NAMALWA (cell line): Measurements from ENCODE around the gene DHRS1.
"Not testable (repeated sequence)": the region's sequence is repeated elsewhere in the genome, so short reads cannot be mapped to it uniquely, and the experiment has no call there.

Experiments used
- DNase-seq: peaks from one replicate; pipeline ENCODE4 v3.0.0-alpha.2; 2015; ENCODE audit warnings: low spot score

DHRS1 gene

GRCh38 chr14:24327914-24328313 lies 28.3 kb upstream of the DHRS1 start:
- DNase-seq: not testable (repeated sequence)

GRCh38 chr14:24327303-24327702 lies 27.7 kb upstream of the DHRS1 start:
- no peak for DNase-seq

GRCh38 chr14:24325963-24326362 lies 26.4 kb upstream of the DHRS1 start:
- DNase-seq: no peak

- no peak for DNase-seq
Measured at GRCh38 chr14:24325041-24325530, 25.5 kb upstream of the DHRS1 start.

GRCh38 chr14:24324024-24324423 lies 24.4 kb upstream of the DHRS1 start:
- DNase-seq: no peak

GRCh38 chr14:24323341-24323740 lies 23.8 kb upstream of the DHRS1 start:
- no peak for DNase-seq

- DNase-seq: no peak
Measured at GRCh38 chr14:24322672-24323071, 23.1 kb upstream of the DHRS1 start.

GRCh38 chr14:24321212-24321975 lies 21.8 kb upstream of the DHRS1 start:
- no peak for DNase-seq

- no peak for DNase-seq
Measured at GRCh38 chr14:24317141-24317928, 17.8 kb upstream of the DHRS1 start.

- no peak for DNase-seq
Measured at GRCh38 chr14:24316597-24316950, 17.0 kb upstream of the DHRS1 start.

GRCh38 chr14:24315807-24316596 lies 16.4 kb upstream of the DHRS1 start:
- DNase-seq: no peak

- no peak for DNase-seq
Measured at GRCh38 chr14:24315243-24315806, 15.7 kb upstream of the DHRS1 start.

- no peak for DNase-seq
Measured at GRCh38 chr14:24314377-24315193, 15.0 kb upstream of the DHRS1 start.

- no peak for DNase-seq
Measured at GRCh38 chr14:24313913-24314312, 14.3 kb upstream of the DHRS1 start.

GRCh38 chr14:24312736-24313507 lies 13.3 kb upstream of the DHRS1 start:
- DNase-seq: no peak

- no peak for DNase-seq
Measured at GRCh38 chr14:24311837-24312615, 12.4 kb upstream of the DHRS1 start.

GRCh38 chr14:24310646-24311604 lies 11.3 kb upstream of the DHRS1 start, which contains the start of gene LTB4R:
TSS of gene LTB4R (plus strand) at chr14:24311502. CDS start at chr14:24315652, 4,150 bp downstream.
- peak; percentile 65 for DNase-seq

GRCh38 chr14:24310265-24310645 lies 10.7 kb upstream of the DHRS1 start:
- DNase-seq: no peak
